Omental fat pad (tissue), 4 donors: ENCODE results near the gene MAFG. TPM values are rescaled to one million over a fixed set of nuclear protein-coding genes. Genes with fewer than 3 reads are reported as not detected.

Experiments used
- ATAC-seq: fragments of 150-250 bp; one replicate; pipeline ENCODE4 v1.9.1; 2016; ENCODE audit warnings: mild to moderate bottlenecking, moderate library complexity; ENCODE audit not compliant: low FRiP score
- DNase-seq: peaks from one replicate; pipeline ENCODE4 v3.0.0-alpha.2; 2019; ENCODE audit warnings: low spot score
- CTCF ChIP-seq, 3 donors: fragments of 450-650 bp; IDR thresholded peaks; one replicate each; pipeline ENCODE4 v1.5.1; 2016 to 2017; ENCODE audit warnings: antibody characterized with exemption in 3 of 3, mild to moderate bottlenecking in 3 of 3, moderate library complexity in 2 of 3
- total RNA-seq, 4 donors: library from RNA; depleted of rRNA; stranded (reverse); fragments of >200 nt; gene quantifications; one replicate each; pipeline ENCODE4 v1.1.0, GENCODE V29; 2016

The MAFG gene
- total RNA-seq, 4 donors from 2014 or later = 22.2 to 31.5 (median 25.6) TPM

GRCh38 chr17:81942167-81942553 is 14.6 kb upstream of the MAFG start:
- ATAC-seq (no peak), DNase-seq (no peak)
- no peak for TF ChIP-seq CTCF (IDR thresholded peaks at IDR 0.05)

GRCh38 chr17:81941484-81942166 is 14.1 kb upstream of the MAFG start:
- ATAC-seq = no peak
- no peak for DNase-seq
- no peak for TF ChIP-seq CTCF (IDR thresholded peaks at IDR 0.05)

- no peak for TF ChIP-seq CTCF (IDR thresholded peaks at IDR 0.05)
- DNase-seq = no peak
- no peak for ATAC-seq
Observed at GRCh38 chr17:81940538-81941483, 13.3 kb upstream of the MAFG start.

- DNase-seq (no peak), ATAC-seq (peak; percentile 55)
- TF ChIP-seq CTCF (IDR thresholded peaks at IDR 0.05) = no peak
Observed at GRCh38 chr17:81939881-81940385, 12.4 kb upstream of the MAFG start.

GRCh38 chr17:81939218-81939617 is 11.7 kb upstream of the MAFG start:
- DNase-seq (no peak), ATAC-seq (no peak)
- no peak for TF ChIP-seq CTCF (IDR thresholded peaks at IDR 0.05)

GRCh38 chr17:81935709-81936084 is 8.2 kb upstream of the MAFG start:
- no peak for ATAC-seq
- TF ChIP-seq CTCF (IDR thresholded peaks at IDR 0.05) = no peak
- no peak for DNase-seq
